HPDE6-E6E7 (cell line): ENCODE data around the gene FHIP1A.

Source experiments
- DNase-seq: peaks from one replicate; pipeline ENCODE4 v3.0.0; 2011; ENCODE audit warnings: missing footprints; ENCODE audit errors: extremely low spot score

The FHIP1A gene

GRCh38 chr4:151458148-151458547 is 49.2 kb downstream of the FHIP1A start:
- DNase-seq, result no peak
